Neural cell (in vitro differentiated cells): ENCODE measurements around the gene HAS3. TPM values are rescaled to one million over a fixed set of nuclear protein-coding genes. Genes with fewer than 3 reads are reported as not detected.

Experiments used
- H2AFZ ChIP-seq: fragments of 200-600, 300-800 bp; sonication (generic), shearing (Covaris generic); 2 replicates; pipeline ENCODE4 v1.6.0; 2014; ENCODE audit warnings: low read depth, mild to moderate bottlenecking, antibody characterized with exemption, low read length, moderate library complexity
- H3F3A ChIP-seq: fragments of 200-600 bp; shearing (Covaris generic); 2 replicates; pipeline ENCODE4 v1.6.1; 2016; ENCODE audit warnings: mild to moderate bottlenecking, moderate library complexity, mixed read lengths, antibody characterized with exemption, low read length; ENCODE audit not compliant: insufficient read depth, poor library complexity, severe bottlenecking
- H3K27ac ChIP-seq: fragments of 200-600, 300-800 bp; sonication (generic), shearing (Covaris generic); 2 replicates; pipeline ENCODE4 v1.5.1; 2014; ENCODE audit warnings: mild to moderate bottlenecking, low read length, moderate library complexity
- H3K27me3 ChIP-seq: fragments of 300-800, 200-600 bp; sonication (generic), shearing (Covaris generic); 2 replicates; pipeline ENCODE4 v1.6.0; 2014; ENCODE audit warnings: mild to moderate bottlenecking, low read depth, low read length, moderate library complexity; ENCODE audit not compliant: insufficient read depth
- H3K36me3 ChIP-seq: fragments of 300-800, 200-600 bp; sonication (generic), shearing (Covaris generic); 2 replicates; pipeline ENCODE4 v1.5.1; 2014; ENCODE audit warnings: mild to moderate bottlenecking, antibody characterized with exemption, low read length, moderate library complexity; ENCODE audit not compliant: insufficient read depth
- H3K4me2 ChIP-seq: fragments of 300-800, 200-600 bp; sonication (generic), shearing (Covaris generic); 2 replicates; pipeline ENCODE4 v1.6.0; 2014; ENCODE audit warnings: mild to moderate bottlenecking, low read length
- H3K4me3 ChIP-seq: fragments of 300-800, 200-600 bp; sonication (generic), shearing (Covaris generic); 2 replicates; pipeline ENCODE4 v1.5.1; 2014; ENCODE audit warnings: mild to moderate bottlenecking, low read length, moderate library complexity
- H3K79me2 ChIP-seq: fragments of 200-600 bp; shearing (Covaris generic); replicated peaks from 2 replicates; pipeline ENCODE4 v1.6.0; 2014; ENCODE audit warnings: mild to moderate bottlenecking, low read length, moderate library complexity; ENCODE audit not compliant: insufficient read depth
- H3K9ac ChIP-seq: fragments of 300-800, 200-600 bp; sonication (generic), shearing (Covaris generic); 2 replicates; pipeline ENCODE4 v1.6.1; 2016; ENCODE audit warnings: mild to moderate bottlenecking, low read length, mixed read lengths
- H3K9me2 ChIP-seq: fragments of 200-600 bp; shearing (Covaris generic); 2 replicates; pipeline ENCODE4 v1.6.1; 2016; ENCODE audit warnings: mild to moderate bottlenecking, low read length, mixed read lengths; ENCODE audit not compliant: insufficient read depth
- H3K9me3 ChIP-seq: fragments of 200-600, 300-800 bp; sonication (generic), shearing (Covaris generic); 2 replicates; pipeline ENCODE4 v1.6.1; 2016; ENCODE audit warnings: mild to moderate bottlenecking, mixed run types, low read length, moderate library complexity, mixed read lengths
- H4K20me1 ChIP-seq: fragments of 200-600 bp; shearing (Covaris generic); 2 replicates; pipeline ENCODE4 v1.6.1; 2016; ENCODE audit warnings: mild to moderate bottlenecking, mixed run types; ENCODE audit not compliant: insufficient read depth
- EP300 ChIP-seq: fragments of 450-650 bp; conservative IDR thresholded peaks from 2 replicates; pipeline ENCODE4 v1.6.1; 2014; ENCODE audit warnings: antibody characterized with exemption, mild to moderate bottlenecking, moderate library complexity; ENCODE audit not compliant: poor library complexity, severe bottlenecking
- EZH2 ChIP-seq: fragments of 200-600, 300-800 bp; shearing (Covaris generic), sonication (generic); IDR thresholded peaks from 2 replicates; pipeline ENCODE4 v1.6.1; 2014; ENCODE audit warnings: antibody characterized with exemption, low read length, borderline replicate concordance, mild to moderate bottlenecking; ENCODE audit not compliant: insufficient read depth, poor library complexity, severe bottlenecking
- MXI1 ChIP-seq: fragments of 450-650 bp; conservative IDR thresholded peaks from 2 replicates; pipeline ENCODE4 v1.6.1; 2014; ENCODE audit warnings: antibody characterized with exemption, mild to moderate bottlenecking; ENCODE audit not compliant: poor library complexity, severe bottlenecking
- POLR2AphosphoS5 ChIP-seq: IDR thresholded peaks from 2 replicates; pipeline ENCODE4 v1.6.1; 2012
- RAD21 ChIP-seq: fragments of 450-650 bp; conservative IDR thresholded peaks from 2 replicates; pipeline ENCODE4 v1.6.1; 2014; ENCODE audit warnings: antibody characterized with exemption, mild to moderate bottlenecking, moderate library complexity
- SMC3 ChIP-seq: fragments of 450-650 bp; conservative IDR thresholded peaks from 2 replicates; pipeline ENCODE4 v1.6.1; 2014; ENCODE audit warnings: antibody characterized with exemption, mild to moderate bottlenecking, moderate library complexity; ENCODE audit not compliant: poor library complexity
- TAF1 ChIP-seq: IDR thresholded peaks from 2 replicates; pipeline ENCODE4 v1.6.1; 2012; ENCODE audit warnings: low read depth
- polyA plus RNA-seq: library from polyadenylated mRNA; depleted of rRNA; stranded (reverse); fragments of >200 nt; gene quantifications from 2 replicates; pipeline ENCODE4 v1.2.3, GENCODE V29; 2014
- TF ChIP-seq, protein P1 (sequence below): fragments of 450-650 bp; IDR thresholded peaks from 2 replicates; pipeline ENCODE4 v1.5.1; 2014; ENCODE audit warnings: antibody characterized with exemption, mild to moderate bottlenecking, moderate library complexity; ENCODE audit not compliant: poor library complexity, severe bottlenecking
- TF ChIP-seq, protein P2 (sequence below): IDR thresholded peaks from 2 replicates; pipeline ENCODE4 v1.6.1; 2012; ENCODE audit warnings: borderline replicate concordance

Gene HAS3
- polyA plus RNA-seq, 1 donor from 2014 or later: 12.5 TPM

DNA sequence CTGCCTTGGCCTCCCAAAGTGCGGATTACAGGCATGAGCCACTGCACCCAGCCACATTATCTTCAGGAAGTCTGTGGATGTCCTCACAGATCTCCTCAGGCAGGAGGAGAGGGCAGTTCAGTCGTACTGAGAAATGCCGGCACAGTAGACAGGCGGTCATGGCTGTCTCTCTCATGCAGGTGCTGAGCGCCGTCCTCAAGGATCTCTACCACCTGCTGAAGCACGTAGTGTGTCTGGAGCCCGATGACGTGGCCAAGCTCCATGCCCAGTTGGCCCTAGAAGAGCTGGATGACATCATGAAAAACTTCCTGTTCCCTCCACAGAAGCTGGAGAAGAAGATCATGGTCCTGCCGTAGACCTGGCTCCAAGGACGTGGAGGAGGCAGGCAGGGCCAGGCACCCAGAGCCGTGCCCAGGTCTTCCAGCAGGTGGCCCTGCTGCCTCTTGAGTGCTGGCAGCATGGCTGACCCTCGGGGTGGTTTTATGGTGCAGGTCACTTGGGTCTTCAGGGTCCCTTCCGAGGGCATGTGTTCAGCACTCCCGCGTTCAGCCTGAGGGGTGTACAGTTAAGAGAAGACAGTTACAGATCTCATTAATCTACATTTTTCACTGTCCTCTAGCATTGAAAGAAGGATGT lies 22.0 kb upstream of the HAS3 start:
- no peaks in the 10 kb centered on the region for H3K27me3 ChIP-seq
- no peaks in the 10 kb centered on the region for H3F3A ChIP-seq
- TF ChIP-seq RAD21 (no peak), EP300 (no peak), POLR2AphosphoS5 (no peak), TAF1 (no peak), EZH2 (no peak), SMC3 (no peak), MXI1 (no peak)
- H4K20me1 ChIP-seq: no peaks in the 10 kb centered on the region
- H3K79me2 ChIP-seq: no peaks in the 10 kb centered on the region
- no peak overlapping the region for H3K9ac ChIP-seq
- H3K4me2 ChIP-seq: no peak overlapping the region
- no peak overlapping the region for H3K4me3 ChIP-seq
- no peak overlapping the region for H2AFZ ChIP-seq
- H3K9me3 ChIP-seq: no peaks in the 10 kb centered on the region
- H3K9me2 ChIP-seq: no peaks in the 10 kb centered on the region
- H3K27ac ChIP-seq: no peak overlapping the region
- no peaks in the 10 kb centered on the region for H3K36me3 ChIP-seq

DNA sequence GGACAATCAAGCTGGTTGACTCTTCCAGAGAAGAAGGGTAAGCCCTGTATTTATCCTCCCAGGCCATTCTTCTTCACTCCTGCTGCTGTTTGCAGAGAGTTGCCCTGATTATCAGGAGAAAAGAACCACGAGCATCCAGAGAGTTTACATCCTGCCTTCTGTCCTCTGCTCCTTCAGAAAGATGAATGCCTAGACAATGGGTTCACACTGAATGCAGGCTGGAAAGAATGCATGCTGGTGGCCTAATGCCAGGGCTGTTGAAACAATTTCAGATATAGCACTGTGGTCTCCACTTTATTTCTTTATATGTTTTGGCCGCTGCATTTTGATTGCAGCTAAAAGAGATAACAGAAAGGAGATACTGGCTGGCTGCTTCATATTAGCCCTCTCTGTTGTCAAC lies 21.2 kb upstream of the HAS3 start:
- Histone ChIP-seq H3K9ac (no peak overlapping the region), H3K4me2 (no peak overlapping the region), H3K27ac (no peak overlapping the region), H3K9me2 (no peaks in the 10 kb centered on the region), H3K4me3 (no peak overlapping the region), H3K27me3 (no peaks in the 10 kb centered on the region), H3K36me3 (no peaks in the 10 kb centered on the region), H3K79me2 (no peaks in the 10 kb centered on the region), H3F3A (no peaks in the 10 kb centered on the region), H2AFZ (no peak overlapping the region), H3K9me3 (no peaks in the 10 kb centered on the region), H4K20me1 (no peaks in the 10 kb centered on the region)
- TF ChIP-seq, protein P1, sequence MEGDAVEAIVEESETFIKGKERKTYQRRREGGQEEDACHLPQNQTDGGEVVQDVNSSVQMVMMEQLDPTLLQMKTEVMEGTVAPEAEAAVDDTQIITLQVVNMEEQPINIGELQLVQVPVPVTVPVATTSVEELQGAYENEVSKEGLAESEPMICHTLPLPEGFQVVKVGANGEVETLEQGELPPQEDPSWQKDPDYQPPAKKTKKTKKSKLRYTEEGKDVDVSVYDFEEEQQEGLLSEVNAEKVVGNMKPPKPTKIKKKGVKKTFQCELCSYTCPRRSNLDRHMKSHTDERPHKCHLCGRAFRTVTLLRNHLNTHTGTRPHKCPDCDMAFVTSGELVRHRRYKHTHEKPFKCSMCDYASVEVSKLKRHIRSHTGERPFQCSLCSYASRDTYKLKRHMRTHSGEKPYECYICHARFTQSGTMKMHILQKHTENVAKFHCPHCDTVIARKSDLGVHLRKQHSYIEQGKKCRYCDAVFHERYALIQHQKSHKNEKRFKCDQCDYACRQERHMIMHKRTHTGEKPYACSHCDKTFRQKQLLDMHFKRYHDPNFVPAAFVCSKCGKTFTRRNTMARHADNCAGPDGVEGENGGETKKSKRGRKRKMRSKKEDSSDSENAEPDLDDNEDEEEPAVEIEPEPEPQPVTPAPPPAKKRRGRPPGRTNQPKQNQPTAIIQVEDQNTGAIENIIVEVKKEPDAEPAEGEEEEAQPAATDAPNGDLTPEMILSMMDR: no peak
- TF ChIP-seq, protein P2, sequence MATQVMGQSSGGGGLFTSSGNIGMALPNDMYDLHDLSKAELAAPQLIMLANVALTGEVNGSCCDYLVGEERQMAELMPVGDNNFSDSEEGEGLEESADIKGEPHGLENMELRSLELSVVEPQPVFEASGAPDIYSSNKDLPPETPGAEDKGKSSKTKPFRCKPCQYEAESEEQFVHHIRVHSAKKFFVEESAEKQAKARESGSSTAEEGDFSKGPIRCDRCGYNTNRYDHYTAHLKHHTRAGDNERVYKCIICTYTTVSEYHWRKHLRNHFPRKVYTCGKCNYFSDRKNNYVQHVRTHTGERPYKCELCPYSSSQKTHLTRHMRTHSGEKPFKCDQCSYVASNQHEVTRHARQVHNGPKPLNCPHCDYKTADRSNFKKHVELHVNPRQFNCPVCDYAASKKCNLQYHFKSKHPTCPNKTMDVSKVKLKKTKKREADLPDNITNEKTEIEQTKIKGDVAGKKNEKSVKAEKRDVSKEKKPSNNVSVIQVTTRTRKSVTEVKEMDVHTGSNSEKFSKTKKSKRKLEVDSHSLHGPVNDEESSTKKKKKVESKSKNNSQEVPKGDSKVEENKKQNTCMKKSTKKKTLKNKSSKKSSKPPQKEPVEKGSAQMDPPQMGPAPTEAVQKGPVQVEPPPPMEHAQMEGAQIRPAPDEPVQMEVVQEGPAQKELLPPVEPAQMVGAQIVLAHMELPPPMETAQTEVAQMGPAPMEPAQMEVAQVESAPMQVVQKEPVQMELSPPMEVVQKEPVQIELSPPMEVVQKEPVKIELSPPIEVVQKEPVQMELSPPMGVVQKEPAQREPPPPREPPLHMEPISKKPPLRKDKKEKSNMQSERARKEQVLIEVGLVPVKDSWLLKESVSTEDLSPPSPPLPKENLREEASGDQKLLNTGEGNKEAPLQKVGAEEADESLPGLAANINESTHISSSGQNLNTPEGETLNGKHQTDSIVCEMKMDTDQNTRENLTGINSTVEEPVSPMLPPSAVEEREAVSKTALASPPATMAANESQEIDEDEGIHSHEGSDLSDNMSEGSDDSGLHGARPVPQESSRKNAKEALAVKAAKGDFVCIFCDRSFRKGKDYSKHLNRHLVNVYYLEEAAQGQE: no peak
- no peak for TF ChIP-seq EZH2
- TF ChIP-seq EP300: no peak
- no peak for TF ChIP-seq TAF1
- no peak for TF ChIP-seq RAD21
- TF ChIP-seq MXI1: no peak
- no peak for TF ChIP-seq SMC3
- TF ChIP-seq POLR2AphosphoS5: no peak
